Measurements from ENCODE around the gene THSD7A.

The THSD7A gene

DNA sequence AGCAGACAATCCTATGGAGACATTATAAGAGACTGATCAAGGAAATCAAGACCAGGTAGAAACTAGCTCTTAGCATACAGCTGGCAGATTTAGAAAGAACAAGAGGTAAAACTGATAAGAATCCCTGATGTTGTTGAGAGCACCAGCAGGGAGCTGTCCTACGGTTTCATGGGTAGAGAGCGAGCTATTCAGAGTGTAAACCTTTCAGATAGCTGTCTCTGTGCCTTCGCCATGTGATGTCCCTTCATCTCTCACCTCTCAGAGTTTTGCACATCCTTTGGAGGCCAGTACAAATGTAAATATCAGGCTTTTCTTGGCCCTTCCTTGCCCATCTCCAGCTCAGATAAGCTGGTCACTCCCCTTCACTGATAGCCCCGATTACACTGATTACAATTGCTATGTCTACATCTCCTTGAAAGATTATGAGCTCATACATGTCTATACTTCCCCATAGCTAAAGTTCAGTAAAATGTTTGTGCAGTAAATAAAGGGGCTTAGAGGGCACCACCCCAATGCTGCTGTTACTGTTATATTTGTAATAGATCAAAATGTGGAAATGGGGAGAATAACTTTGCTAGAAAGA, 21.9 kb downstream of the THSD7A start:
- no peak for DNase-seq (ENCODE audit: low read depth)

DNA sequence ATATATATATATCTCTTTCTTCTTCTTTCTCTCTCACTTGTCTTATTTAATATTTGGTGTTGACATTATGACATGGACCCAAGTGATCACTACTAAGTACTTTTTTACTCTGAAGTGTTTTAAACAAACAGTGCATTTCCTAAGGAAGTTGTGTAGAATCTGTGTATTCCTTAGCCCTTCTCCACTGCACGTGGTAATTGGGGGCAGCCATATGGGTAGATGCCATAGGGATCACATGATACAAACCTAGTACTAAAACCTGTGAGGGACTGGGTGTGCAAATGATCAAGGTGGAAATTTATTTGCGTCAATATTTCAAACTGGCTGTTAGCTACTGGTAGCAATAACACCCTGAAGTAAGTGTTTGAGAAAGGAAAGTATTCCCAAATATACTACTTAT, 25.0 kb downstream of the THSD7A start:
- DNase-seq (ENCODE audit: low read depth), result no peak

DNA sequence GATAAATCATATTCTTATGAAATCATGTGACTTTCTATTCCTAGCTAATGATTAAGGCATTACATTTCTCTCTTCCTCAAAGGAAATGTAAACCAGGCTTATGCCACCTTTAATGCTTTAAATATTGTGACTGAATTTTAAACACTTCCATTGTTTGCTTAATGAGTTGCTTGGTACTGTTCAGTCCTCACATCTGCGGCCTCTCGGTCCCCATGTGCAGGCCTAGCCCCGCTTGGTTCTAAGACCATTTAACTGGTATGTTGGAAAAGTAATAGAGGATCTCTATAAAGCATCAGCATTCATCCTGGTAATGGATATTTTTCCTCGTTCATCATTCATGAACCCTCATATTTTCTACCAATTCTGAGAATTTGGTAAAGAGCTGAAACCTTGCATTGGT, 27.4 kb downstream of the THSD7A start:
- DNase-seq (ENCODE audit: low read depth), result no peak

DNA sequence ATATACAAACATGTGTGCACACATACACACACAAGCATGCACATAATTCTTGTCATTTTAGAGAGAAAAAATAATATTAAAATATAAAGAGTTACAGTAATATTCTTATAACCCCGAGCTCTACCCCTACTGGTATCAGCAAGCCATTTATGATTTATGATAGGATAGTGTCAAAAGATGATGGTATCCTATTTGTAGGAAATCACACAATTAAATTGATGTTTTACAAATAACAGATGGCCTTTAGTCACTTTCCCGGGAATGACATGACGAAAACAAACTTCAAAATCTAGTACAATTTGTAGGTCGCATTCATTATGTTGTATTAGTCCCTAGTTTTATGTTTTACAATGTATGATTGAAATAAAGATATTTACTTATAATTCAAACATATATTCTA, 36.8 kb downstream of the THSD7A start:
- DNase-seq (ENCODE audit: low read depth), result no peak

DNA sequence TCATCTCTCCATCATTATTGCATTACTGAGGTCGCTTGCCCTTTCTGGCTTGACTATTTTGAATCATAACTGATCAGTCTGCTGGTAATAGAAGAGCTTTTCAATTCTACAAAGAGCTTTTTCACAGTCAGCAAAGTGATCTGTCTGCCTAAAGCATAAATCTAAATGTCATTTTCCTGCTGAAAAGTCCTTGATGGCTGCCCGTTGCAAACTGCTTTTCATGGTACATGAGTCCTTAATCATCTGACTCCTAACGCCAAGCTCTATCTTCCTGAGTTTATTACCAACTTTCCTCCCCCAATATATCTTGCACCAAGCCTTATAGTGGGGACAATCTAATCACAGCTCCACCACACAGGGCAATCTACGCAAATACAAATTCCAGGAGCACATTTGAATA, 39.8 kb downstream of the THSD7A start:
- DNase-seq (ENCODE audit: low read depth), result no peak

DNA sequence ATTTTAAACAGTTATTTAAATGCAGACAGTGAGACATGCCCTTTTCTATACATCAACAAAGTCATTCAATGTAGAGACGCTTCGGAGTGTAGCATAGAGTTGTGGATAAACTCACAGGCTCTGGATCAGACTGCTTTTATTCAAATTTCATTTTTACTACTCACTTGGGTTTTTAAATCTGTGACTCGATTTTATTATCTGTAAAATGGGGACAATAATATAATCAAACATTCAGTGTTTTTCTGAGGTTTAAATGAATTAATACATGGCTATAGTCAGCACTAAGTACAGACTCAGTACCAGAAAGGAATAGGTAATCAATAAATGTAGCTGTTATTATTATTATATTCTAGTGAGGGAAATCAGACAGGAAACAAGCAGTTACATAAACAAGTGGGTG, 43.4 kb downstream of the THSD7A start:
- DNase-seq (ENCODE audit: low read depth), result no peak

DNA sequence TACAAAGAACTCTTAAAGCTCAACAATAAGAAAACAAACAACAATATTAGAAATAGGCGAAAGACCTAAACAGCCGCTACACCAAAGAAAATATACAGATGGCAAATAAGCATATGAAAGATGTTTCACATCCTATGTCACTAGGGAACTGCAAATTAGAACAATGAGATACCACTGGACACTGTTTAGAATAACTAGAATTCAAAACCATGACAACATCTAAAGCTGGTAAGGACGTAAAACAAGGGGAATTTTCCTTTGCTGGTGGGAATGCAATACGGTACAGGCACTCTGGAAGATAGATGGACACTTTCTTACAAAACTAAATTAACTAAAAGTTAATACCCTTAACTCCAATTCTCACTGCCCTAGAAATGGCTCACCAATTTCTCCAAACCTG, 44.5 kb downstream of the THSD7A start:
- no peak for DNase-seq (ENCODE audit: low read depth)

DNA sequence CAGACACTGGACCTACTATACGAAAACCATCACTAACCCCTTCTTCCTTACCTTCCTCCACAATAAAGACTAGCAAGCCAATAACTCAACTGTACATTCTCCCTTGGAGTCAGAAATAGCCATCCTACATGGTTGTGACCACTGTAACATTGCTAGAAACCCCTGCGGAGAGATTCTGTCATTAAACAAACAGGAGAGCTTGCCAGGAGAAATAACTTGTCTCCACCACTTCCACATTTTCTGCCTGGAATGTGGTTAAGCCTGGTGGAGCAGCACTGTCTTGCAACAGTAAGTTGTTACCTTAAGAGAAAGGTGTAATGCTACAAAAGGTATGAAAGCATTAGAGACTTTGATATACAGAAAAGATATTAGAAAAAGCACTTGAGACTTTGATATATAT, 45.8 kb downstream of the THSD7A start:
- no peak for DNase-seq (ENCODE audit: low read depth)

DNA sequence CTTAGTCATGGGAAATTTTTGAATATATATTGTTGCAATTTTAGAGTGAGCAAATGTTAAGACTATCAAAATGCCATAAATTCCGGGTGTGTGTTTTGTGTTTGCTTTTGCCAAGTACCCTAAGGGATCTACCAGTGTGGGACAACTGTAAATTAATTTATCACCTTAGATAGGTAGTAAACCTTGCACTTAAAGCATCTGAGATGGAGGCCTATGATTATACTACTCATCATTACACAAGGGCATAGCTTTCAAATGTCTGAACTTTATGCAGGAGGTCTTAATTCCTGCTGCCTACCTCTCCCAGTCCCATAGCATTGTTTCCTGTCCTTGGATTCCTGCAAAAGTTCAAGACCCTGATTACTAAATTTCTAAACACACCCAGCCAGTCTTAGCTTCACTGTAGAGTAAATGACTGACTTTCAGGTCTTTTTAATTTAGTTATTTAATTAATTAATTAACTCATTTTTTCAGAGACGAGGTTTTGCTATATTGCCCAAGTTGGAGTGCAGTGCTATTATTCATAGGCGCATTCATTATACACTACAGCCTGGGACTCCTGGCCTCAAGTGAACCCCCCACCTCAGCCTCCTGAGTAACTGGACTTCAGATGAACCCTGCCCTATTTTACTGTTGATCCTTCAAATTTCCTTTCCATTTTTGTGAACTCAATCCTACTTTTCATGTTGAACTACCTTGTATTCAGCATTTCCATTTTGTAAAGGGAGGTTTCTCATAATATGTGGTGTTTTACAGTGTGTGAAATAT, 47.0 kb downstream of the THSD7A start:
- DNase-seq (ENCODE audit: low read depth), result no peak

DNA sequence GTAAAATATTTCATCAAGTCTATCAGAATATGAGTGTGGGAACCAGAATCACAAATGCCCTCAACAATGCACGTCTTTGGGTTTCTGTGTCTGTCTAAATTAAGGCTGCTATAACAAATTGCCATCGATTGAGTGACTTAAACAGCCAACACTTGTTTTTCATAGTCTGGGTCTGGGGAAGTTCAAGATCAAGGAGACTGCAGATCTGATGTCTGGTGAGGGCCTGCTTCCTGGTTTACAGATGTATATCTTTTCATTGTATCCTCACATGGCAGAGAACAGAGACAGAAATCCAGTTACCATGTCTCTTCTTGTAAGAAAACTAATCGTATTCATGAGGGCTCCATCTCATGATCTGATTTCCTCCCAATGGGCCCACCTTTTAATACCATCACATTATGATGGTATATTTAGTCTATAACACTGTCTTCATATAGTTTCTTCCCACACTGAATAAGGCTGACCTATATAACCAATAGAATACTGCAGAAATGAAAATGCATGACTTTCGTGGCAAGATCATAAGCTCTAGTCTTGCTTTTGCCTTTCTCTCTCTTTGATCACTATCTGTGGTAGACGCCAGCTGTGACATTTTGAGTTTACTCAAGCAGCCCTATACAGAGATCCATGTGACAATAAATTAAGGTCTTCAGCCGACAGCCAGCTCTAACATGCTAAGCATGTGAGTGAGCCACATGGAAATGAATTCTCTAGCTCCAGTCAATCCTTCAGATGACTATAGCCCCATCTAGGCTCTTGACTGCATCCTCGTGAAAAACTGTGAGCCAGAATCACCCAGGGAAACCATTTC, 51.9 kb downstream of the THSD7A start:
- no peak for DNase-seq (ENCODE audit: low read depth)

DNA sequence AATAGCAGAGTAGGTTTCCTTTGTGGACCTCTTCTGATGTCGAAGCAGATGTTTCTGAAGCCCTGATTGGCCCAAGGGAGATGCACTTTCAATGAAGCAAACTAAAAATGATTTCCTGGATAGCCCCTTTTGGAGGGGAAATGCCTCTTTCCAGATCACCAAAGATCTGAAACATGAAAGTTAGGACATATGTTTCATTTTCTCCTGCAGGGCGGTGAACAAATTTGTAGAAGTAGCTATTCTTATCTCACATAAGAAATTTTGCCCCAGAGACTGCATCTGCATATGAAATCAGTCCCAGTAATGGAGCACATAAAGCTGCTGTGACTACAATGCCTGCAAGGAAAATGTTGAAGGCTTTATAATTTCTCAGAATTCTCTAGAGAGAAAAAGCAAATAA, 56.0 kb downstream of the THSD7A start:
- DNase-seq (ENCODE audit: low read depth), result no peak

DNA sequence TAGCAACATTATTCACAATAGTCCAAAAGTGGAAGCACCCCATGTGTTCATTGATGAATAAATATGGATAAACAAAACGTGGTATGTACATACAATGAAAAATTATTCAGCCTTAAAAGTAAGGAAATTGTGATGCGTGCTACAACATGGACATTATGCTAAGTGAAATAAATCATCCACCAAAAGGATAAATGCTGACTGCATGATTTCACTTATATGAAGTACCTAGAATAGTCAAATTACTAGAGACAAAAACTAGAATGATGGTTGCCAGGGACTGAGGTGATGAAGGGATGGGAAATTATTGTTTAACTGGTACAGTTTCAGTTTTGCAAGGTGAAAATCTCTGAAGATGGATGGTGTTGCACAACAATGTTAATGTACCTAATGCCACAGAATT, 56.6 kb downstream of the THSD7A start:
- DNase-seq (ENCODE audit: low read depth), result no peak

DNA sequence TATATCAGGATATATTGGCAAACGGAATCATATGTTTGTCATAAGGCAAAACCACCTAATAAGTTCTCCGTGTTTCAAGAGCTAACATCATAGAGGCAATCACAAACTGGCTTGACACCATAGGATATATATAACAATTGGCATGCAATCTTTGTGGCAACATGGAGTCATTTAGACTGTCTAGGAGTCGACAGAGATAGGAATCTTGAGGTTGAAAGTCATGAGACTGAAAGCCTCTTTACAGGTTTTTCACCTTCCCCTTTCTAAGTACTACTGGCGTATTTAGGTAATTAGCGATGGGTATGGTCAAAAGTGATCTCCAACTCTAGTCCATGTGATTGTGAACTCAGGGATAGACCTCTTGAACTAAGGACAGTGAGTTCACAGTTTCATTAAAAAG, 63.7 kb downstream of the THSD7A start:
- DNase-seq (ENCODE audit: low read depth), result no peak

DNA sequence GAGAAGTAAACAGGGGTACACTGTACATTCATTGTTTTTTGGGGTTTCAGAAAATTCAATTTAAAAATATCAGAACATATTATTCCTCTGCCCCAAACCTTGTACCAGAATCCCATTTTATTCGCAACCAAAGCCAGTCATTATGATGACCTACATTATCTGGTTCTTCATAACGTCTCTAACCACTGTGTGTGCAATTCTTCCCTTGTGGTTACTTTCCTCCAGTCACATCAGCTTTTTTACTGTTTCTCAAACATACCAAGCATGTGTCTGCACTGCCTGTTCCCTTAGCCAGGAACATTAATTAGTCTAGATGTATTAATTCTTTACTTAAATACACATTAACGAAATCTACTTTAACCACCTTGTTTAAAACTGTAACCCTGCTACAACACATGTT, 64.8 kb downstream of the THSD7A start:
- peak; percentile 81 for DNase-seq (ENCODE audit: low read depth)

DNA sequence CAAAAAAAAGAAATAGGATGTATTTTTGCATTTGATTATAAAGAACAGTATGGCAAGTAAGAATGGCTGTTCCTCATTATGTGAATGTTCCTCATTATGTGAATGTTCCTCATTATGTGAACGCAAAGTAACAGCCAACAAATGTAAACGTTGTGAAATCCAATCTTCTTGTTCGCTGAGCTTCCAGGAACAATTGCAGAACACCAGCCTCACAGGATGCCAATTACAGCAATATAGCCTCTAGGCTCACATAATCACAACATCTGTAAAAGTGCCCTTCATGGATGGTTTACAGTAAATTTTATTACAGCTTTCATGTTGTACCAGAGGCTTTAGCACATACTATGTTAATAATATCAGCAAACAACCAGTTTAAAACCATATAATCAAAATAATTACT, 71.6 kb downstream of the THSD7A start:
- DNase-seq (ENCODE audit: low read depth), result peak; percentile 63

DNA sequence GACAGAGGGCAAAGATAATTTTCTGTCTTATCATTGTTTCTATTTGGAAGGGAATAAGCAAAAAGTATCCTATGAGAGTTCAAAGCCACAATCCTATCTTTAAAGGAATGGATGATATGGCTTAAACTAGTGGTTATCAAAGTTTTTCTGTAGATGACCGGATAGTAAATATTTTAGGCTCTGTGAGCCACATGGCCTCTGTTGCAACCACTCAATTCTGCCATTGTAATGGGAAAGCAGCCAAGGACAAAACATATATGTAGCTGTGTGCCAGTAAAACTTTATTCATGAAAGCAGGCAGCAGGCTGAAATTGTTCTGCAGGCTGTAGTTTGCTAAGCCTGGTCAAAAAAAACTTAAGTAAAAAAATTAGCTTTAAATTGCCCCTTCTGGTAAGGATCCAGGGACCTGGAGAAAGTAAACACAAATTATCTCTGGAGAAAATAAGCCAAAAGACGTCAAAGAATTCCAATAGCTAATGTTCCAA, 73.3 kb downstream of the THSD7A start:
- DNase-seq (ENCODE audit: low read depth), result peak; percentile 36

DNA sequence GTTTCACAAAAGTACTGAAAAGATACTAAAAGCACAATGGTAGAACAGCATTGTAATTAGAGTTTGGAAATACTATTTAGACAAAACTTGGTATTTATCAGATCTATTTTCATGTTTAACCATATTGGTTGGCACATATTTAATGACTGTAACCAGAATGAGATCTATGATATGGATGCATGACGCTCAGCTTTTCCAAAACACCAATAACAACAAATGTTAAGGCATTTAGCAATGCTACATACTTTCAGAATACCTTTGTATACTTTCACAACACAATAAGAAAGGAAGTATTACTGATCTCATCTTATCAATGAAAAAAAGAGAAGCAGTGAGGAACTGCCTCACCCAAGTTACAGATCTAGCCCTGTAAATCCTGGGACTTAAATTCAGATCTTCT, 74.8 kb downstream of the THSD7A start:
- no peak for DNase-seq (ENCODE audit: low read depth)

DNA sequence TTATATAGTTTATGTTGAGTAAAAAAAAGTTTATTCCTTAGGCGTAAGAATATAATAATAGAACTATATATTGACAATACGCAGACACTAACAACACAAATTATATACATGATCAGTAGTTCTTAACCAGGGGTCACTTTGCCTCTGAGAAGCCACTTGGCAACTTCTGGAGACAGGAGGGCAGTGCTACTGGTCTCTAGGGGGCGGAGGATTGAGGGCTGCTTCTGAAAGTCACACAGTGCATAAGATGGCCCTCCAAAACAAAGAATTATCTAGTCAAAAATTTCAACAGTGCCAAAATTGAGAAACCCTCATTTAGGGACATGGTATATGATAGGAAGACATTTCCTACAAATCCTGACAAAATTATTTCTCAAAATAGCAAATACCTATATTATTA, 77.1 kb downstream of the THSD7A start:
- no peak for DNase-seq (ENCODE audit: low read depth)

DNA sequence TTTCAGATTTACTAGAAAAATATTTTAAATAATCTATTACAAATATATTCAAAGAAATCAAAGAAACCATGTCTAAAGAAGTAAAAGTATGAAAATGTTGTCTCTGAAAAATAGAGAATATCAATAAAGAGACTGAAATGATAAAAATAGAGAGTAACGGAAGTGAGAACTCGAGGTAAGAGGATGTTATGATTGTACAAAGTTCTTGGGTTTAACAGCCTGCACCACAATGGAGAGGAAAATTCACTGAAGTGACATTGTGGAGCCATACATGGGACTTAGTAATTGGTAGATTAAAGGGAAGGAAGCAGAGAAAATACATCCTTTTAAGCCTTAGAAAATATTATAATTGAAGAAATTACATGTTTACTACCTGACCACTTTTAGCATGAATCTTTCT, 77.9 kb downstream of the THSD7A start:
- DNase-seq (ENCODE audit: low read depth), result no peak

DNA sequence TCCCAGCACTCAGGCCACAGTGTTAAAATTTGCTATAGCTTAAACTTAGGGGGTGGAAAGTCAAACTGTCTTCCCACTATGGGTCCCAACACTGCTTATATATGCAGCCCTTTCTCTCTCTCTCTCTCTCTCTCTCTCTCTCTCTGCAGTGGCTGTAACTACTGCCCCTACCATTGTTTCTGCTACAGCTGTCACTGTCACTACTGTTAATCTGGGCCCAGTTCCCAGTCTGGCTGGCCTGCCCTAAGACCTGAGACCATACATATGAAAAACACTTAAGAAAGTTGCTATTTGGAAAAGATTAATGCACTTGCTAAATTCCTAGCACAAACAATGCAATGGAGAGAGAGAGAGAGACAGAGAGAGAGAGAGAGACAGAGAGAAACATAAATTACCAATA, 78.6 kb downstream of the THSD7A start:
- DNase-seq (ENCODE audit: low read depth), result no peak

DNA sequence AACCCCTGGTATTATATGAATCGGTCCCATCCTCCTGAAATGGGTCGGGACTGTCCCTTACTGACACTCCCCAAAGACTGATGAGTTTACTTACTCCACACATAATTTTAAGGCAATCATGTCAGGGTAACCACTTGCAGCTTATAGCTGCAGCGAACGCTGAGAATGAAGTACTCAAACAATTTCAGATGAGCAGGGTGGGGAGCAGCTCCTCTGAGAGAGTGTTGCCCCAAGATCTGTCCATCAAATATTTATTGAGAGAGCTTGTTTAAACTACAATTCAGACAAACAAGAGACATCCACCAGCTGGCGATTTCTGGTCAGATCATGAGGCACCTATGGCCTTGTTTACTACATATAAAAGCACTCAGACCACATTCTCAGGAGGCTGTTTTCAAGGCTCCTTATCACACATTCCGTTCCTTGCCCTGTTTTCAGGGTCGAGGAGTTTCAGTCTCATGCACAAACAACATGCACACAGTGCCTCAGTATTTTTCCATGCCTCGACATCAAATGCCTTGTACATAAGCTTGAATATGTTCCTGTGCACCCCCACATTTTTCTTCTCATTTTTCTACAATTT, 80.1 kb downstream of the THSD7A start:
- DNase-seq (ENCODE audit: low read depth), result peak; percentile 95

DNA sequence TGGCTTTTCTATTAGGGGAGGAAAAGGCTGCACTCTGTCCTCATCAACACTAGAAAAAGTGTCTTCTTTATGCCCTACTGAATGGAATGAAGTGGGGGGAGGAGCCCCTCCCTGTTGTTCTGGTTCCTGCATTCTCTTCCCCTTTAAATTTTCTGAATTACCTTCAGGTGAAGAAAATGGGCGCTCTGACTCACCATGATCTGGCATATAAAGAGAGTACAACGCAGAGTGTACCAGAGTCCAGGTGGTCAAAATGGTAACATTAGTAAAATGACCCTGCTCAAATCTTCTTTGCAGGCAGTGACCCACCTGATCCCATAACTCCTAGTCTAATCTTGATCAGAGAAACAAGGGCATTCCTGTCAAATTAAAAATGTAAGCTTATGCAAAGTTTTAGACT, 80.7 kb downstream of the THSD7A start:
- DNase-seq (ENCODE audit: low read depth), result no peak

DNA sequence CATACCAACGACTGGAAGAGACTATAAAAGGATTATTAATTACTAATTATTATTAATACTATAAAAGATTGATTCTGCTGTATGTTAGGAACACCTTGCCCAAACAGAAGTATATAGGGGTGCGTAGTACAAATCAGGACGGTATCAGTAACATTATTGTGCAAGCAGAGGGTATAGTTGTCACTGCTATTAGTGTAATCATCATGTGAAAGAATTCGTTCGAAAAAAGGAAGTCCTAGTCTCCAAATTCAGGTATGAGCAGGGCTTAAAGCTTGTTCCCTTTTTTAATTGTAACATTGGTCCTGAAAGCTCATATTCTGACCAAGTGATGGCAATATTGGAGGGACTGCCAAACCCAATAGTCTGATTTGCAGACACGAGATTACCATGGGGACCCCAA, 81.8 kb downstream of the THSD7A start:
- DNase-seq (ENCODE audit: low read depth), result no peak
